RWPE1 (cell line): ENCODE measurements around the gene ETV6.

ENCODE experiments used
- CTCF ChIA-PET: fragments of 350-600 bp; sonication (Branson Sonifier 250); formaldehyde crosslinking; extraction: SDS; loops from one replicate; lab custom pipeline; 2021; lab: Yijun Ruan, JAX
- POLR2A ChIA-PET: fragments of 400-600 bp; formaldehyde crosslinking; extraction: SDS; loops from one replicate; lab custom pipeline; 2020; ENCODE audit warnings: antibody characterized with exemption; ENCODE audit not compliant: low non-redundant PET; lab: Yijun Ruan, JAX
- DNase-seq: peaks from one replicate; pipeline ENCODE4 v3.0.0; 2012; ENCODE audit warnings: low spot score
- H3K27ac ChIP-seq: fragments of 450-650 bp; 2 replicates; pipeline ENCODE4 v1.5.1; 2017
- CTCF ChIP-seq: fragments of 450-650 bp; conservative IDR thresholded peaks from 2 replicates; pipeline ENCODE4 v1.5.1; 2017; ENCODE audit warnings: low read depth, mild to moderate bottlenecking

ETV6 gene

GRCh38 chr12:11837216-11837934, 187.9 kb downstream of the ETV6 start:
- TF ChIP-seq CTCF: no peak
- no peak for DNase-seq
- ChIA-PET CTCF (interaction anchor here (0.6 kb wide), 1 partner anchor 11 kb away, joined by 4 read pairs; no protein-coding TSS in a partner anchor), POLR2A (no interaction called here)
- no peak overlapping the region for H3K27ac ChIP-seq

GRCh38 chr12:11838403-11838802, 188.9 kb downstream of the ETV6 start:
- no peak for DNase-seq
- no peak overlapping the region for H3K27ac ChIP-seq
- no peak for TF ChIP-seq CTCF
- ChIA-PET POLR2A (interaction anchor here (0.6 kb wide), 1 partner anchor 1185 kb away, joined by 3 read pairs; no protein-coding TSS in a partner anchor), CTCF (no interaction called here)

- no peak for DNase-seq
- no peak for TF ChIP-seq CTCF
- CTCF ChIA-PET: interaction anchor here (0.5 kb wide), 1 partner anchor 265 kb away, joined by 6 read pairs; no protein-coding TSS in a partner anchor
- POLR2A ChIA-PET: no interaction called here
- no peak overlapping the region for H3K27ac ChIP-seq
These were observed 189.7 kb downstream of the ETV6 start for GRCh38 chr12:11839091-11839641.

GRCh38 chr12:11840366-11840765, 190.9 kb downstream of the ETV6 start:
- DNase-seq: no peak
- H3K27ac ChIP-seq: no peak overlapping the region
- ChIA-PET POLR2A (no interaction called here), CTCF (no interaction called here)
- no peak for TF ChIP-seq CTCF

GRCh38 chr12:11846488-11846887, 197.0 kb downstream of the ETV6 start:
- no peak for TF ChIP-seq CTCF
- CTCF ChIA-PET: interaction anchor here (0.6 kb wide), 1 partner anchor 102 kb away, joined by 4 read pairs; no protein-coding TSS in a partner anchor
- DNase-seq: no peak
- POLR2A ChIA-PET: no interaction called here
- no peak overlapping the region for H3K27ac ChIP-seq

GRCh38 chr12:11847539-11847938, 198.1 kb downstream of the ETV6 start:
- POLR2A ChIA-PET: no interaction called here
- CTCF ChIA-PET: interaction anchor here (0.6 kb wide), 1 partner anchor 176 kb away, joined by 3 read pairs; no protein-coding TSS in a partner anchor
- no peak for TF ChIP-seq CTCF

More at GRCh38 chr12:11847539-11847938, 198.1 kb downstream of the ETV6 start:
- no peak for DNase-seq
- no peak overlapping the region for H3K27ac ChIP-seq
